CD4-positive, alpha-beta T cell treated with Interleukin-10 for 1 hour (primary cell): Measurements from ENCODE around the gene SPINK4.

Source experiments
- DNase-seq: peaks from one replicate; pipeline ENCODE4 v3.0.0-alpha.2; 2020

SPINK4 gene

GRCh38 chr9:33294670-33295432, 54.9 kb downstream of the SPINK4 start:
- DNase-seq = no peak

- DNase-seq = no peak
These were observed 55.6 kb downstream of the SPINK4 start for GRCh38 chr9:33295571-33295970.

GRCh38 chr9:33297432-33297831, 57.5 kb downstream of the SPINK4 start:
- peak; percentile 17 for DNase-seq
